ENCODE data around the gene SERINC5.

GRCh38 chr5:80220245-80220897, 35.5 kb downstream of the SERINC5 start:
- TF ChIP-seq EZH2phosphoT487 (IDR thresholded peaks at IDR 0.05; ENCODE audit: low read length) (no peak), CTCF (IDR thresholded peaks at IDR 0.05; ENCODE audit: low read length) (no peak)

All from MM.1S (cell line).